Fibroblast of the aortic adventitia (primary cell): ENCODE data around the gene FBXO11. TPM values are rescaled to one million over a fixed set of nuclear protein-coding genes. Genes with fewer than 3 reads are reported as not detected.

Source experiments
- DNase-seq: peaks from one replicate; pipeline ENCODE4 v3.0.0-alpha.2; 2010; ENCODE audit warnings: low read depth
- H3K4me3 ChIP-seq: 2 replicates; pipeline ENCODE4 v1.5.1; 2011; ENCODE audit warnings: low read depth, mild to moderate bottlenecking, control low read depth, low read length, moderate library complexity
- small RNA-seq: library from RNA; depleted of rRNA; stranded (forward); fragments of <200 nt; gene quantifications from one replicate; pipeline ENCODE3, GENCODE V24; 2012
- total RNA-seq: library from RNA; depleted of rRNA; stranded (reverse); fragments of >200 nt; gene quantifications from 2 replicates; pipeline ENCODE4 v1.2.3, GENCODE V29; 2012; ENCODE audit warnings: low replicate concordance
- TF ChIP-seq, protein P1 (sequence below): IDR thresholded peaks from 2 replicates; pipeline ENCODE4 v1.5.1; 2011; ENCODE audit warnings: mild to moderate bottlenecking, low read length, control low read depth, inconsistent platforms; ENCODE audit not compliant: insufficient read depth

Gene FBXO11
- total RNA-seq, 1 donor: 50.7 TPM

DNA sequence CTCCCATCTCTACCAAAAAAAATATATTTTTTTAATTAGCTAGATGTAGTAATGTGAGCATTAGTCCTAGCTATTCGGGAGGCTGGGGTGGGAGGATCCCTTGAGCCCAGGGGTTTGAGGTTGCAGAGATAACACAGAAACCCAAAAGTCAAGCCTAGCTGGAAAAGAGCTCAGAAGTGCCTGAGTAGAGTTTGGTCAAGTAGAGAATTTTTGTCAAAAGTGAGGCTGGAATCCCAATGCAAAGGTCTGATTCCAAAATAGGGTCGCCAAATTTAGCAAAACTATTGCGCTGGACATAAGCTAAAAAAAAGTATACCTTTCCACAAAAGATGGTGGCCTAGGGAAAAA is 138.8 kb downstream of the FBXO11 start:
- no peak overlapping the region for H3K4me3 ChIP-seq
- TF ChIP-seq, protein P1, sequence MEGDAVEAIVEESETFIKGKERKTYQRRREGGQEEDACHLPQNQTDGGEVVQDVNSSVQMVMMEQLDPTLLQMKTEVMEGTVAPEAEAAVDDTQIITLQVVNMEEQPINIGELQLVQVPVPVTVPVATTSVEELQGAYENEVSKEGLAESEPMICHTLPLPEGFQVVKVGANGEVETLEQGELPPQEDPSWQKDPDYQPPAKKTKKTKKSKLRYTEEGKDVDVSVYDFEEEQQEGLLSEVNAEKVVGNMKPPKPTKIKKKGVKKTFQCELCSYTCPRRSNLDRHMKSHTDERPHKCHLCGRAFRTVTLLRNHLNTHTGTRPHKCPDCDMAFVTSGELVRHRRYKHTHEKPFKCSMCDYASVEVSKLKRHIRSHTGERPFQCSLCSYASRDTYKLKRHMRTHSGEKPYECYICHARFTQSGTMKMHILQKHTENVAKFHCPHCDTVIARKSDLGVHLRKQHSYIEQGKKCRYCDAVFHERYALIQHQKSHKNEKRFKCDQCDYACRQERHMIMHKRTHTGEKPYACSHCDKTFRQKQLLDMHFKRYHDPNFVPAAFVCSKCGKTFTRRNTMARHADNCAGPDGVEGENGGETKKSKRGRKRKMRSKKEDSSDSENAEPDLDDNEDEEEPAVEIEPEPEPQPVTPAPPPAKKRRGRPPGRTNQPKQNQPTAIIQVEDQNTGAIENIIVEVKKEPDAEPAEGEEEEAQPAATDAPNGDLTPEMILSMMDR: no peak
- DNase-seq: no peak

DNA sequence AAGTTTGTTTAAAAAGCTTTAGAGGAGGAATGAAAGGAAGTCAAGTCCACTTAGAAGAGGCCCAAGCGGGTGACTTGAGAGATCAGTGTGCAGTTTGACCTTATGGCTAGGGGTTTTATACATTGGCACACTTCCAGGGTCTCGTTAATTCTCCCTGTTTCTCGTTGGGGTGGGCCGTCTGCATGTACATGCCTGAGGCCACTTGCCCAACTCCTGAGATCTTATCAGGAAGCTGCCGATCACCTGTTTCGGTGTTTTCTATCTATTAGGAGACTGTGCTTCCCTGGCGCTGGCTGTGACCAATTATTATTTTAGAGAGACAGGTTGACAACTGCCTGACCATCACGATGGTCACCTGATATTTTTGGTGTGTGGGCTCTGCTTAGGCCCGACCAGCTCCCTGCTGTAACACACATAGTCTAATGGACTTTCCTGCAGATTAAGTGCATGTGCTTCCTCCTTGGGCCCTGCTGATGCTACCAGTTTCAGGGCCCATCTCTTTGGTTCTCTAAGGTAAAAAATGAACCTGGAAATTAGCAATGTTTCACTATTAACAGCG is 154.4 kb downstream of the FBXO11 start:
- H3K4me3 ChIP-seq: no peak overlapping the region
- no peak for DNase-seq
- TF ChIP-seq, protein P1: no peak

DNA sequence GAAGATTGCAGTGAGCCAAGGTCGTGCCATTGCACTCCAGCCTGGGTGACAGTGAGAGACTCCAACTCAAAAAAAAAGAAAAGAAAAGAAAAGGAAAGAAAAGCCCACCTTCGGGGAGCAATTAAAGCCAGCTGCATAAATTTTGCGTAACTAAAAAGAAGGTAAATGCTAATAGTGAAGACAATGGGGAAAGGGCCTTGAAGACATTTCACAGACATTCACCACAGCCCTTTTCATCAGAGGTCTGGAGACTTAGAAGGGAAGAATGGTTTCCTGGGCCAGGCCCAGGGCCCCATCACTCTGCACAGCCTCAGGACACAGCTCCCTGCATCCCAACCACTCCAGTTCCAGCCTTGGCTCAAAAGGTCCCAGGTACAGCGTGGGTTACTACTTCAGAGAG is 158.4 kb downstream of the FBXO11 start:
- TF ChIP-seq, protein P1: no peak
- H3K4me3 ChIP-seq: no peak overlapping the region
- DNase-seq: no peak

DNA sequence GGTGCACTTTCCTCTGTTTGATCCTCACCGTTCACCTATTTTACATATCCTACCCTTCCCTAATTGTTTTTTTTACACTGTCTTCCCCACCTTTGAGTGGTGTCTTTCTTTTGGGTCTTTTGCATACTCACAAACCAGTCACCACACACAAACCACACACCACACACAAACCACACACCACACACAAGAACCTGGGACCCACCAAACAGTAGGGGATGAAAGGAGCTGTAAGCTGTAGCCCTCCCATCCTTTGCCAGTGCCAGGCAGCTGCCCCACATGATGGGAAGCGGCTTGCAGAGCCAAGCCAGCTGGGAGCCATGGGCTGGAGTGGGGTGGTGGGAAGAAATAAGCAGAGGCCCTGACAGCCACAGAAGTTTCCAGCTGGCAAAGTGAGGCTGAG is 162.2 kb downstream of the FBXO11 start:
- no peak overlapping the region for H3K4me3 ChIP-seq
- TF ChIP-seq, protein P1: no peak
- no peak for DNase-seq

DNA sequence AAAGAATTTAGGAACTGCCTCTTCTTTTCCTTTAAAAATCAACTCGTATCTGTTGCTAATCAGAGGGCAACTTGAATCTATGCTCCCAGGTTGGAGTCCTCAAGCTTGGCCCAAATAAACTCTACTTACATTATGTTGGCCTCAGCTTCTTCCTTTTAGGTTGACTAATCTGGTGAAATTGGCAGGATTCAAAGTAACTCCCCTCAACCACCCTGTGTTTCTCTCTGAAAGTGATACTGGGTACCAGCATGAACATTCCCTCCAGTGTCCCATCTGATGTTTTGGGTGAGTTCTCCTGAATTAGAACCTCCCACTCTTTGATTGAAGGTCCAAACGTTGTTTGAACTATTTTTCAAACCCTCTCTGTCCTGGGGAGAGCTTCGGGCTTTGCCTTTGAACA is 164.7 kb downstream of the FBXO11 start:
- TF ChIP-seq, protein P1: no peak
- no peak overlapping the region for H3K4me3 ChIP-seq

DNA sequence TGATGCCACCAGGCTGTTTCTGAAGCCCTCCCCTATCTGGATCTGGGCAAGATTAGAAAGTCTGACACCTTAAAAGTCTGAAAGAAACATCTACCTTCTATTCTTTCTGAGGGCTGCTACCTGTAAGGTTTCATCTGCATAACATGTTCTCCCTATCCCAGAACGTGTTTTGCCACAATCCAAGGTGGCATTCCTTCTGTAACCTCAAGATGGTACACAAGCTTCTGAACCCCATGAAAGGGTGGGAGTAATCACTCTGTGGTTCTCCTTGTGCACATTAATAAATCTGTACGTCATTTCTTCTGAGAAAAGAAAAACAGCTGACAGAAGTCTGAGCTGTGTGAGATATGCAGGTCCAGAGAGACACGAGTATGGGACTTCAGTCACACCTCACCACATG is 165.2 kb downstream of the FBXO11 start:
- no peak for DNase-seq
- no peak overlapping the region for H3K4me3 ChIP-seq
- TF ChIP-seq, protein P1: no peak

More for the DNA sequence above, 164.7 kb downstream of the FBXO11 start:
- no peak for DNase-seq

Small RNA genes lying within 50 kb of the gene (small RNA-seq; reads per million reads assigned to genes)
- gene RF00026 (not detected), gene RPL36AP15 (not detected)

Other genes starting within 250 kb of the FBXO11 start
- 82.5 and 194 TPM in 2 replicates for gene MSH6, start 123.4 kb downstream of the FBXO11 start, total RNA-seq